GM23338 (cell line): ENCODE results near the gene LPIN1. TPM values are rescaled to one million over a fixed set of nuclear protein-coding genes. Genes with fewer than 3 reads are reported as not detected.

Source experiments
- ATAC-seq: fragments of 200-7000 bp; cut with Tn5 transposase; 3 replicates; pipeline ENCODE4 v1.9.1; 2020
- DNase-seq: peaks from one replicate; pipeline ENCODE4 v3.0.0-alpha.2; 2015; ENCODE audit warnings: low spot score
- H2AFZ ChIP-seq: fragments of 200-600 bp; sonication (generic); 2 replicates; pipeline ENCODE4 v1.8.0; 2016; ENCODE audit warnings: antibody characterized with exemption, mild to moderate bottlenecking, moderate library complexity
- H3F3A ChIP-seq: fragments of 200-600 bp; sonication (generic); replicated peaks from 2 replicates; pipeline ENCODE4 v1.8.0; 2017; ENCODE audit warnings: antibody characterized with exemption, mixed run types, low read depth
- H3K27ac ChIP-seq: fragments of 200-600 bp; sonication (generic); 2 replicates; pipeline ENCODE4 v1.6.1; 2016; ENCODE audit warnings: low read depth
- H3K27me3 ChIP-seq: fragments of 200-600 bp; sonication (generic); 2 replicates; pipeline ENCODE4 v1.8.0; 2016; ENCODE audit warnings: mild to moderate bottlenecking, mixed run types, moderate library complexity; ENCODE audit not compliant: insufficient read depth
- H3K36me3 ChIP-seq: fragments of 200-600 bp; sonication (generic); 2 replicates; pipeline ENCODE4 v1.8.0; 2016; ENCODE audit warnings: mild to moderate bottlenecking; ENCODE audit not compliant: insufficient read depth
- H3K4me1 ChIP-seq: fragments of 200-600 bp; sonication (generic); 2 replicates; pipeline ENCODE4 v1.8.0; 2016; ENCODE audit warnings: mild to moderate bottlenecking, moderate library complexity; ENCODE audit not compliant: insufficient read depth
- H3K4me2 ChIP-seq: fragments of 200-600 bp; sonication (generic); 2 replicates; pipeline ENCODE4 v1.7.1; 2017; ENCODE audit warnings: mixed run types
- H3K4me3 ChIP-seq: fragments of 200-600 bp; sonication (generic); 2 replicates; pipeline ENCODE4 v1.6.1; 2016; ENCODE audit warnings: mixed run types
- H3K79me2 ChIP-seq: fragments of 200-600 bp; sonication (generic); replicated peaks from 2 replicates; pipeline ENCODE4 v1.8.0; 2017; ENCODE audit warnings: mild to moderate bottlenecking; ENCODE audit not compliant: insufficient read depth
- H3K9me2 ChIP-seq: fragments of 200-600 bp; sonication (generic); 2 replicates; pipeline ENCODE4 v1.8.0; 2017; ENCODE audit not compliant: insufficient read depth
- H4K20me1 ChIP-seq: fragments of 200-600 bp; sonication (generic); replicated peaks from 2 replicates; pipeline ENCODE4 v1.8.0; 2017; ENCODE audit warnings: mild to moderate bottlenecking; ENCODE audit not compliant: insufficient read depth
- H3K27ac Mint-ChIP-seq: 2 replicates; pipeline ENCODE4 v1.8.0; 2020; ENCODE audit warnings: inconsistent platforms, mild to moderate bottlenecking, moderate library complexity, mixed read lengths
- H3K27me3 Mint-ChIP-seq: 3 replicates; pipeline ENCODE4 v1.8.0; 2022; ENCODE audit warnings: low read depth, mild to moderate bottlenecking, moderate library complexity, mixed read lengths, inconsistent platforms; ENCODE audit not compliant: insufficient read depth, poor library complexity
- H3K36me3 Mint-ChIP-seq: 3 replicates; pipeline ENCODE4 v1.8.0; 2021; ENCODE audit warnings: low read depth, mild to moderate bottlenecking, inconsistent platforms, moderate library complexity, mixed read lengths
- H3K4me1 Mint-ChIP-seq: 3 replicates; pipeline ENCODE4 v1.8.0; 2020; ENCODE audit warnings: mild to moderate bottlenecking, inconsistent platforms, mixed read lengths
- H3K4me3 Mint-ChIP-seq: 3 replicates; pipeline ENCODE4 v1.8.0; 2021; ENCODE audit warnings: moderate library complexity, mild to moderate bottlenecking, inconsistent platforms, mixed read lengths
- H3K9me3 Mint-ChIP-seq: 3 replicates; pipeline ENCODE4 v1.8.0; 2020; ENCODE audit warnings: moderate library complexity, mild to moderate bottlenecking, inconsistent platforms, mixed read lengths
- CREB1 ChIP-seq: fragments of 250-450 bp; sonication (Bioruptor Pico); IDR thresholded peaks from 2 replicates; pipeline ENCODE4 v1.5.0; 2020; ENCODE audit warnings: low read depth, mild to moderate bottlenecking, moderate library complexity
- CTCF ChIP-seq, 2 experiments: fragments of 200-600 bp in 1 of 2; sonication (generic) in 1 of 2; conservative IDR thresholded peaks; 2 replicates each; pipeline versions ENCODE4 v1.5.1 to v1.6.1; 2016 to 2017; ENCODE audit warnings: antibody characterized with exemption in 2 of 2, low read depth in 2 of 2, mild to moderate bottlenecking in 2 of 2, moderate library complexity in 1 of 2
- ETS1 ChIP-seq: IDR thresholded peaks from 2 replicates; pipeline ENCODE4 v1.6.1; 2016; ENCODE audit warnings: antibody characterized with exemption
- EZH2 ChIP-seq: fragments of 200-600 bp; sonication (generic); IDR thresholded peaks from one replicate; pipeline ENCODE4 v1.8.0; 2017; ENCODE audit warnings: antibody characterized with exemption, mild to moderate bottlenecking, low read depth; ENCODE audit not compliant: unreplicated experiment
- EZH2phosphoT487 ChIP-seq: fragments of 200-600 bp; sonication (generic); IDR thresholded peaks from one replicate; pipeline ENCODE4 v1.8.1; 2018; ENCODE audit warnings: antibody characterized with exemption; ENCODE audit not compliant: unreplicated experiment
- JUNB ChIP-seq: IDR thresholded peaks from one replicate; pipeline ENCODE4 v1.6.1; 2016; ENCODE audit warnings: antibody characterized with exemption; ENCODE audit not compliant: unreplicated experiment
- REST ChIP-seq: IDR thresholded peaks from one replicate; pipeline ENCODE4 v1.6.1; 2018; ENCODE audit warnings: antibody characterized with exemption; ENCODE audit not compliant: unreplicated experiment
- ZNF114 ChIP-seq: fragments of 250-450 bp; sonication (Bioruptor Pico); IDR thresholded peaks from 2 replicates; pipeline ENCODE4 v1.5.0; 2020; ENCODE audit warnings: mild to moderate bottlenecking, moderate library complexity
- ZNF462 ChIP-seq: fragments of 250-450 bp; sonication (Bioruptor Pico); IDR thresholded peaks from 2 replicates; pipeline ENCODE4 v1.5.0; 2020; ENCODE audit warnings: mild to moderate bottlenecking, moderate library complexity
- polyA plus RNA-seq: library from polyadenylated mRNA; unstranded; fragments of >200 nt; fragmentation: Nextera tagmentation; extraction: Ambion mirVana; gene quantifications from 2 replicates; pipeline ENCODE4 v1.2.1, GENCODE V29; 2016
- total RNA-seq: library from RNA; depleted of rRNA; stranded (reverse); fragments of >200 nt; shearing (Covaris generic); gene quantifications from 2 replicates; pipeline ENCODE4 v1.2.3, GENCODE V29; 2014

The LPIN1 gene
- total and polyA plus RNA-seq, 2 experiments from 2014 or later = 4.4 to 9.5 TPM

- H3K27ac Mint-ChIP-seq = no peak overlapping the region
- Histone ChIP-seq H3K79me2 (no peaks in the 10 kb centered on the region), H3K4me1 (no peaks in the 10 kb centered on the region), H3K27me3 (no peaks in the 10 kb centered on the region), H3K4me2 (no peak overlapping the region), H3K27ac (no peak overlapping the region), H3K9me2 (0 out of 2 replicates have a peak, but pooled peaks cover 4% of the 10 kb centered on the region), H3K4me3 (no peak overlapping the region), H2AFZ (no peak overlapping the region), H3F3A (no peaks in the 10 kb centered on the region), H4K20me1 (no peaks in the 10 kb centered on the region), H3K36me3 (no peaks in the 10 kb centered on the region)
- DNase-seq (no peak), ATAC-seq (no peak)
- H3K4me1 Mint-ChIP-seq = no peaks in the 10 kb centered on the region; the same call in 2 of the 3 replicates
- TF ChIP-seq EZH2 (no peak), JUNB (no peak), CTCF (conservative IDR thresholded peaks at IDR 0.05; ENCODE audit: low read depth in 2 of 2) (no peak), ZNF114 (no peak), REST (no peak), CREB1 (CRISPR knock-in tag) (no peak), ZNF462 (no peak), ETS1 (no peak), EZH2phosphoT487 (no peak)
- H3K4me3 Mint-ChIP-seq = no peak overlapping the region
- peaks cover 4% of the 10 kb centered on the region; the same call in 1 of the 3 replicates for H3K36me3 Mint-ChIP-seq
- peaks cover 2% of the 10 kb centered on the region for H3K27me3 Mint-ChIP-seq
- H3K9me3 Mint-ChIP-seq = peaks cover 5% of the 10 kb centered on the region
Observed at GRCh38 chr2:11708106-11708505, 38.3 kb upstream of the LPIN1 start.
